Lower leg skin (tissue), 3 donors: ENCODE measurements around the gene HSP90AB1.

Source experiments
- POLR2A ChIP-seq, 2 donors: fragments of 450-650 bp; IDR thresholded peaks; one replicate each; pipeline ENCODE4 v1.6.1; 2016 to 2017; ENCODE audit warnings: antibody characterized with exemption in 2 of 2, mild to moderate bottlenecking in 1 of 2, moderate library complexity in 1 of 2
- TF ChIP-seq, protein P1 (sequence below), 3 donors: fragments of 450-650 bp; IDR thresholded peaks; one replicate each; pipeline ENCODE4 v1.5.1; 2016; ENCODE audit warnings: antibody characterized with exemption in 3 of 3, mild to moderate bottlenecking in 3 of 3, moderate library complexity in 2 of 3

DNA sequence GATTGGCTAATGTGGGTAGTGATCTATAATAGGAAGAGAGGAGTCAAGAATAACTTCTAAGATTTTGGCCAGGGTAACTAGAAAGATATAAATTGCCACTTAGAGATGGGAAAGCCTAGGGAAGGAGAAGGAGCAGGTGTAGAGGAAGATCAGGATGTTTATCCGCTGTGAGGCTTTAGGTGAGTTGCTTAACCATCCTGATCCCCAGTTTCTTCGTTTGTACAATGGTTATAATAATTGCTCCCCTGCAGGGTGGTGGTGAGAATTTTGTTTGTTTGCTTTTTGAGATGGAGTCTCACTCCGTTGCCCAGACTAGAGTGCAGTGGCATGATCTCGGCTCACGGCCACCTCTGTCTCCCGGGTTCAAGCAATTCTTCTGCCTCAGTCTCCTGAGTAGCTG is 32.6 kb upstream of the HSP90AB1 start:
- TF ChIP-seq, protein P1, sequence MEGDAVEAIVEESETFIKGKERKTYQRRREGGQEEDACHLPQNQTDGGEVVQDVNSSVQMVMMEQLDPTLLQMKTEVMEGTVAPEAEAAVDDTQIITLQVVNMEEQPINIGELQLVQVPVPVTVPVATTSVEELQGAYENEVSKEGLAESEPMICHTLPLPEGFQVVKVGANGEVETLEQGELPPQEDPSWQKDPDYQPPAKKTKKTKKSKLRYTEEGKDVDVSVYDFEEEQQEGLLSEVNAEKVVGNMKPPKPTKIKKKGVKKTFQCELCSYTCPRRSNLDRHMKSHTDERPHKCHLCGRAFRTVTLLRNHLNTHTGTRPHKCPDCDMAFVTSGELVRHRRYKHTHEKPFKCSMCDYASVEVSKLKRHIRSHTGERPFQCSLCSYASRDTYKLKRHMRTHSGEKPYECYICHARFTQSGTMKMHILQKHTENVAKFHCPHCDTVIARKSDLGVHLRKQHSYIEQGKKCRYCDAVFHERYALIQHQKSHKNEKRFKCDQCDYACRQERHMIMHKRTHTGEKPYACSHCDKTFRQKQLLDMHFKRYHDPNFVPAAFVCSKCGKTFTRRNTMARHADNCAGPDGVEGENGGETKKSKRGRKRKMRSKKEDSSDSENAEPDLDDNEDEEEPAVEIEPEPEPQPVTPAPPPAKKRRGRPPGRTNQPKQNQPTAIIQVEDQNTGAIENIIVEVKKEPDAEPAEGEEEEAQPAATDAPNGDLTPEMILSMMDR (IDR thresholded peaks at IDR 0.05), result no peak
- TF ChIP-seq POLR2A (IDR thresholded peaks at IDR 0.05), result no peak
